Measurements from ENCODE around the gene PDGFC.

Gene PDGFC

DNA sequence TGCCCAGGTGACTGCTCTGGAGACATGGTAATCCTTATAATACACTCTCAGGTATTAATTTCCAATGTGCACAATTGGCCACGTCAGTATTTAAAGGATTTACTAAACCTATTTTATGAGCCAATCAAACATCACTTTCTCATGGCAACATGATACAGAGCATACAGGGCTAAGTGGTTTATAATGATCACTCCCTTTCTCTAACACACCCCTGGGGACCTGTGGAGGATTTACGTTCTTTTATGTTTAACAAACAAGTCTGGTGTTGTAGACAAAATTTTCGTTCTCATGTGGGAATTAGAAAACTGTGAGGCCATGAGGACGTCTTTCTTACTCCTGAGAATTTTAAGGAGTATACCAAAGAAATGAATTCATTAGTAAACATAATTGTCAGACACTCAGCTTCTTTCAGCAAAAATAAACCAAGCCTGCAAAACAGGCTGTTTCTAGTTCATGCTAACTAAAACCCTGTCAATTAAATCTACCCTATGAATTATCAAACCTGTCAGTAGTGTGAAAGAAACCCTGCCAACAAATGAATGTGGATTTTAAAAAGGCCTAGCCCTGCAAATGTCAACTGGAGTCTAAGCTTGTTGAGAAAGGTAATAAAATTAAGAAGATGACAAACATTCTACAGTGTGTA, 155.8 kb downstream of the PDGFC start:
- ATAC-seq (no peak), DNase-seq (no peak)
- Mint-ChIP-seq H3K27me3 (no peaks in the 10 kb centered on the region), H3K4me1 (no peaks in the 10 kb centered on the region), H3K9me3 (peaks cover 0 to 6% of the 10 kb centered on the region in 2 donors), H3K4me3 (no peak overlapping the region), H3K27ac (no peak overlapping the region)

DNA sequence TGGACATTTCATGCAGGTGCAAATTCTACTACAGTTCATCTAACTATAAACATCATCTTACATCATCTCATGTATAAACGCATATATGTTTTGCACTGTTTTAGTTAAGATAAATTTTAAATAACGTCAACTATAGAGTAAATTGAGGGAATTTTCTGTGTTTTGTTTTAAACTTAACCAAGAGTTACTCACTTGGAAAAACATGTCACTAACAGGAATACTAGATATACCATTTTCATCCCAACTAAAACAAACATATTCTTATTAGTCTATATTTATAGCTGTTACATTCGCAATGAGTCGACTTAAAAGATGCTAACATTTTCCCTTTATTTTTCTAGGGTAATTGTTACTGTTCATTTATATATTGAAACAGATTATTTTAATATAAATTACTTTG, 159.6 kb downstream of the PDGFC start:
- DNase-seq, result no peak
- peaks cover 0 to 4% of the 10 kb centered on the region in 2 donors for H3K9me3 Mint-ChIP-seq
- H3K27ac Mint-ChIP-seq, result no peak overlapping the region
- no peaks in the 10 kb centered on the region for H3K27me3 Mint-ChIP-seq
- ATAC-seq, result no peak
- H3K4me3 Mint-ChIP-seq, result no peak overlapping the region
- no peaks in the 10 kb centered on the region for H3K4me1 Mint-ChIP-seq

DNA sequence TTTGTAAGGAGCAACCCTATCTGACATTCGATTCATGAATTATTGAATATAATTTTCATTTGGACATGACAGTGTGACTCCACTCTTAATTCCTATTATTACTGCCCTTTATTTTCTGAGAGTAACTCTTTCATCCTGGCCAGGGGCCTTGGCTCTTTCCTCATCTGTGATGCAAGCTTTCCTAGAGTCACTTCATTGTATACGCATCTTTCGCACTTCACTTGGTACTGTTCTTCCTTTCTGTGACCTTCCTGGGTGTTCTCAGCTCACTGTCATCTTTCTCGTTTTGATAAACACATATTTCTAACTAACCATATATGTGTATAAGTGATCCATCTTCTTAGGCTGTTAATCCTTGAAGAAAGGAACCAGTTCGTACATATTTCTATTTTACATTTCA, 160.3 kb downstream of the PDGFC start:
- Mint-ChIP-seq H3K9me3 (peaks cover 0 to 4% of the 10 kb centered on the region in 2 donors), H3K4me3 (no peak overlapping the region), H3K27ac (no peak overlapping the region), H3K4me1 (no peaks in the 10 kb centered on the region), H3K27me3 (no peaks in the 10 kb centered on the region)
- no peak for DNase-seq
- no peak for ATAC-seq

DNA sequence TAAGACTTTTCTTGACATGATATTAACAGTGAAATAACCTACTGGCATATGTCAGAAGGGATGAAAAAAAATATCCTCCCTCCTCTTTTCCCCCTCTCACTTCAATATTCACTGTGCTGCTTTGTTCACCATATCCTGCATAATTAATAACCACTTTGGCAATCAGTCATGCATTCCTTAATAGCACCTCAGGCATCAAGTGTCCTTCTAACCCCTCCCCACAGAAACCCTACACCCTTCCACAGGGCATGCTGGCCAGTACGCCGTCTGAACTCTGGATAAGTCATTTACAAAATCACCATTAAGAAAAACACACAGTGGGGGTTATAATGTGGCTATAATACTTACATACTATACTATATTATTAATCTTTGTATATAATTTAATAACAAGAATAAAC, 165.9 kb downstream of the PDGFC start:
- no peaks in the 10 kb centered on the region for H3K27me3 Mint-ChIP-seq
- H3K27ac Mint-ChIP-seq, result no peak overlapping the region
- ATAC-seq (no peak), DNase-seq (no peak)
- H3K9me3 Mint-ChIP-seq, result no peaks in the 10 kb centered on the region
- no peak overlapping the region for H3K4me3 Mint-ChIP-seq
- no peaks in the 10 kb centered on the region for H3K4me1 Mint-ChIP-seq

DNA sequence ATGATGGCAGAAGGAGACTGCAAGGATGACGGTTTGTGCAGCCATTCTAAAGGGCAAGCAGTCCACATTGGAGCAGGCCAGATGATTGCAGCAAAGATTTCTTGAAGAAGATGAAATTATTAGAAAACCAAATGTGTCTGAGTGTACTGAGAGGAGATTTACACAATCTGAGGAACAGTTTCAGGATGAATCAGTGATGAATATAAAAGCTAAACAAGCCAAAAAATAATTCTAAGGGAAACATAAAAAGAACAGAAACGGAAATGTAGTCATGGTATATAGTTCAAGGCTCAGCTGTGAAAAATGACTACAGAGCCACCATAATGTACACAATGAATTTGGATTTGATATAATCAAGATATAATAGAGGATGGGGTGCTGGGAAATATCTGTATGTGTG, 168.5 kb downstream of the PDGFC start:
- DNase-seq (no peak), ATAC-seq (no peak)
- Mint-ChIP-seq H3K4me1 (no peaks in the 10 kb centered on the region), H3K27ac (no peak overlapping the region), H3K27me3 (no peaks in the 10 kb centered on the region), H3K9me3 (no peaks in the 10 kb centered on the region), H3K4me3 (no peak overlapping the region)

DNA sequence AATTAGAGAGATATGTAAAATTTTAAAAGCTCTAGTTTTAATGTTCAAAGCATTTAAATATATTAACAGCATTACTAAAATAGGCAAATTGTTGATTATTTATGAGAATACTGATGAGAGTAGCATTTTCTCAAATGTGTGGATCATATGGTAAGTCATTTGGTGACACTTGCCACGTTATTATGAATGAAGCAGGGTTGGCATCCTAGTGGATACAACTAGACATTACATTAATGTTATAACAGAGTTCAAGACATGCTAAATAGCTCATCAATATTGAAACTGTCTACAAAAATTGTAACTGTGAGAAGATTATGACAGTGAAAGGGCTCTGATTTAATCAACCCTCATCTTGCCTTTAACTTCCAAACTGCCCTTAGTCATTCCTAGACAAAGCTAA, 171.1 kb downstream of the PDGFC start:
- Mint-ChIP-seq H3K27me3 (no peaks in the 10 kb centered on the region), H3K27ac (no peak overlapping the region), H3K4me3 (no peak overlapping the region), H3K9me3 (no peaks in the 10 kb centered on the region), H3K4me1 (no peaks in the 10 kb centered on the region)
- DNase-seq (no peak), ATAC-seq (no peak)

DNA sequence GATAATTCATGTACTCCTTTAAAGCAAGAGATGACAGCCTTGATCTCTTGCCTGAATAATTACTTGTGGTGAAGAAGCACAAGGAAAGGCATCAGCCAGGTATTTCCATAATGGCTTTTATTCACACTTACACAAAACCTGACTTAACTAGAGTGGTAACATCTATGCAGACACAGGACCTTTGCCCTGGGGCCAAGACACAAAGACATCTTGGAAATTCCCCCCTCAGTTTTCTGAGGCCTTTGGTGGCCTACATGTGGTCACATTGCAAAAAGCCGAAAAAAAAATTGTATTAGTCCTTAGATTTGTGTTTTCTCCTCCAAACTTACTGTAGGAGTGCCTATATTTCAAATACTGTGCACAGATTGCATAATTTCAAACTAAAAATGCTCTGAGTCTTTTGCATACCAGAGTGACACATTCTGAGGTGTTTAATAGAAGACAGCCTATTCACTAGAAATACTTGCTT, 172.4 kb downstream of the PDGFC start:
- no peak for ATAC-seq
- no peak for DNase-seq

DNA sequence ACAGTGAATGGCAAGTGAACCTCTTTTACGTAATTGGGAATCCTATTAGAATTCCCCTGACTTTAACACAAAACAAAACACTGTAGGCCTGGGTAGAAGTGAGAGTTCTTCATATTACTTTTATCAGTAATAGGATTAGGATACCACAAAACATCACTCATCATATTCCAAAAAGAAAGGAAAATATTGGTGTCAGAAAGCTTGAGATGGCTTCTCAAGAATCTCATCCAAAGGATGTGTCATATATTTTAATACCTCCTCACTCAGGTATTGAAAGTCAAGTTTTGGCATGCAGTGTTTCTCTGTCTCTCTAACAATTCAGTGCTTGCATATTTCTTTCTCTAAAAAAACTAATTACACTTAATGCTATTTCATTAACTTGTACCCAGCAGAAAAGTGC, 173.2 kb downstream of the PDGFC start:
- H3K4me1 Mint-ChIP-seq, result no peaks in the 10 kb centered on the region
- H3K27ac Mint-ChIP-seq, result no peak overlapping the region
- H3K4me3 Mint-ChIP-seq, result no peak overlapping the region
- DNase-seq, result no peak
- ATAC-seq, result no peak
- H3K9me3 Mint-ChIP-seq, result no peaks in the 10 kb centered on the region
- H3K27me3 Mint-ChIP-seq, result no peaks in the 10 kb centered on the region

More for the DNA sequence above, 172.4 kb downstream of the PDGFC start:
- Mint-ChIP-seq H3K9me3 (no peaks in the 10 kb centered on the region), H3K27me3 (no peaks in the 10 kb centered on the region), H3K27ac (no peak overlapping the region), H3K4me1 (no peaks in the 10 kb centered on the region), H3K4me3 (no peak overlapping the region)

DNA sequence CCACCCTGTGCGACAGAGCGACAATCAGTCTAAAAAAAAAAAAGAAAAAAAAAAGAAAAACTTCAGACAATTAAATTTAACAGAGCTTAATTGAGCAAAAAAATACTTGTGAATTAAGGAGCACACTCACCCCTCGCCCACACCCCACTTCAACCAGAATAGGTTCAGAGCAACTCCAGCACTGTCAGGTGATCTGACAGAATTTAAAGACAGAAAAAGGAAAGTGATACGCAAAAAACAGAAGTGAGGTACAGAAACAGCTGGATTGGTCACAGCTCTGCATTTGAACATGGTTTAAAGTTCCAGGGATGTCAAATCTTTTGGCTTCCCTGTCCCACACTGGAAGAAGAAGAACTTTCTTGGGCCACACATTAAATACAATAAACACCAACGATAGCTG, 174.4 kb downstream of the PDGFC start:
- no peaks in the 10 kb centered on the region for H3K4me1 Mint-ChIP-seq
- DNase-seq (no peak), ATAC-seq (no peak)
- no peak overlapping the region for H3K27ac Mint-ChIP-seq
- H3K4me3 Mint-ChIP-seq, result no peak overlapping the region
- H3K27me3 Mint-ChIP-seq, result no peaks in the 10 kb centered on the region
- no peaks in the 10 kb centered on the region for H3K9me3 Mint-ChIP-seq

DNA sequence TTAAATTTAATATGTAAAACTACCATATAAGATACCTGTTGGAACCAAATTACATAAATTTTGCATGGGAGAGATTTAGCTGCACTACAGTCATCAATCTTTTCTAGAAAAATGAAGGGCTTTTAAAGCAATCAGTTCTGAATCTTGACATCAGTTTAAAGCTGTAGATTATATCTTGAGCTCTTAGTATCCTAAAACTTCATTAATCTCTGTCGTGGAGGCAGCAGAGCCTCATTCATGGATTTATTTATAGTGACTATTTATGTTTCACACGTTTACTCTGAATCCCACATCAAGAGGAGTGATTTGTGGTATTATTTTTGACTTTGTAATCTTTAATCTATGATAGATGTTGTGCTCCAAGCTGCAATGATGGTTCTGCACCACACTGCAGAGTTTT, 175.9 kb downstream of the PDGFC start:
- H3K4me3 Mint-ChIP-seq, result no peak overlapping the region
- H3K27me3 Mint-ChIP-seq, result no peaks in the 10 kb centered on the region
- H3K4me1 Mint-ChIP-seq, result no peaks in the 10 kb centered on the region
- DNase-seq, result no peak
- H3K9me3 Mint-ChIP-seq, result no peaks in the 10 kb centered on the region
- H3K27ac Mint-ChIP-seq, result no peak overlapping the region
- no peak for ATAC-seq

DNA sequence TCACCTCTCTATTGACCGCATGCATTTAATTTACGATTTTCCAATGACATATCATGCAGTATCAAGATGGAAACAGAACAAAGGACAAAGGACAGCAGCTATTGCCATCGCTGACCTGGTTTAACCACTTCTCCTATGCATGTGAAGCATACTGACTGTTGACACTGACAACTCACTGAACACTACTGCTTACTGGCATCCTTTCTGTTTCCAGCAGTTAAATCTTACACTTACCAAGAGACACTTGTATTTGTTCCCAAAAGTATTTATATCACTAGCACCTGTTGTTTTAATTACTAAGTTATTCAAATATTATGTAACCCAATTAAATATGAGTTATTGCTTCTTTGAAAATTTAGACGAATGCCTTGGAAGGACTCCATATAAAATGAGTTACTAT, 176.7 kb downstream of the PDGFC start:
- ATAC-seq (no peak), DNase-seq (no peak)
- Mint-ChIP-seq H3K27ac (no peak overlapping the region), H3K9me3 (no peaks in the 10 kb centered on the region), H3K27me3 (no peaks in the 10 kb centered on the region), H3K4me1 (no peaks in the 10 kb centered on the region), H3K4me3 (no peak overlapping the region)

DNA sequence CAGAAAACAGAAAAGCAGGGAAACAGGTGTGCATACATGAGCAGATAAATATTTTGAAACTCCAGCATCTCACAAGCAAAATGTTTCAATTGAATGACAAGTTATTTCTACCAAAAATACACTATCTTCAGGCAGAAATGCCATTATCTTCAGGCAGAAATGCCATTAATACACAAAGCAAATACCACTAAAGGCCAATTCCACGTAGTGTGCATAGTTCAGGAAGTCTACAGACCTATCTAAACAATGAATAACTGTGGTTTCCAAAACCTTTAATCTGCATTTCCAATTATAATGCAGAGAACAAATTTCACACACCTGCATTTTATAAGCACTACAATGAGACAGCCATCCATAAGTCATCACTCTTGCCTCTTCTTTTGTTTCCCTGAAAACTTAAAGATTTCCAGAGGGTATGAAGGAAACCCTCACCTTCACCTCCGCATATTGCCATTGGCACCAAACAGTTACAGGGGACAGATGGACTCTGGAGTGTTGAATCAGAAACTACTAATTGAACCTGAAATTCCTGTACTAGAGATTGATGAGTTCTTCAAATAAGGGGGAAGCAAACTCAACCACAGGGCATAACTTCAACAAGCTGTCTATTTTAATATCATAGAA, 179.0 kb downstream of the PDGFC start:
- DNase-seq (no peak), ATAC-seq (no peak)
- Mint-ChIP-seq H3K27me3 (no peaks in the 10 kb centered on the region), H3K27ac (no peak overlapping the region), H3K9me3 (no peaks in the 10 kb centered on the region), H3K4me3 (no peak overlapping the region), H3K4me1 (no peaks in the 10 kb centered on the region)

DNA sequence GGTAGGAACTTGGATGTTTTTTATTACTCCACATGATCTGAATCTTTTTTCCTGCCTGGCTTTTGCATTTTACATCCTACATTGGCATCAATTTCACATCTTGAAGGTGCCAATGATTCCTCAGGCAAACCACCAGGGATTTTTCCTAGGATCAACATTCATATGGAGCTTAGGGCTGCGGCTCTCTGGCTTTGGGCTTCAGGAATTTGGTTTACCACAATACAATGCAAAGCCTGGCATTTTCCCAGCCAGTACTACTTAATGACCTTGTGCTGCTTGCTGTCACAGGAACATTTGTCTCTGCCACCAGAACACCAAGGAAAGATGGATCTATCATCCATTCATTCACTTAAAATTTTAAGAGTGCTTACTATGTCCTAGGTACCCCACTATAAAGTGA, 180.7 kb downstream of the PDGFC start:
- H3K27me3 Mint-ChIP-seq, result no peaks in the 10 kb centered on the region
- H3K4me1 Mint-ChIP-seq, result no peaks in the 10 kb centered on the region
- H3K9me3 Mint-ChIP-seq, result no peaks in the 10 kb centered on the region
- no peak overlapping the region for H3K27ac Mint-ChIP-seq
- no peak for DNase-seq
- no peak for ATAC-seq
- H3K4me3 Mint-ChIP-seq, result no peak overlapping the region

DNA sequence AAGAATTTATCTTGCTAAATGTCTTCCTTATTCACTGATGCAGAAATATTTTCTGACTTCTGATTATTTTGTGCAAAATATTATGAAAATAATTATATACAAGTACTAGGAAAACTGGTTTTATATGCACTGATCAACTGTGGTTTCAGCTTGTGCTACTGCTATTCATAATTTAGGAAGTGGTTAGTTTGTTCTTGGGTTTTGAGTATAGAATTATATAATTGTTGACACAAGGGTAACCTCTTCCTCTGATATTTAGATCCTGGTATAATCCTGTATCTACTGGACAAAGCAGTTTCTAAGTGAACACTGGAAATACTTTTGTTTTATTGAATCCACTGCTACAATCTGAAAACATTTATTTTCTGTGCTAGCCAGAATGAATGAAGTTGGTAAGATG, 182.8 kb downstream of the PDGFC start:
- no peak for DNase-seq
- Mint-ChIP-seq H3K4me1 (no peaks in the 10 kb centered on the region), H3K9me3 (peaks cover 2 to 6% of the 10 kb centered on the region in 2 donors), H3K27ac (no peak overlapping the region), H3K4me3 (no peak overlapping the region), H3K27me3 (no peaks in the 10 kb centered on the region)
- no peak for ATAC-seq

DNA sequence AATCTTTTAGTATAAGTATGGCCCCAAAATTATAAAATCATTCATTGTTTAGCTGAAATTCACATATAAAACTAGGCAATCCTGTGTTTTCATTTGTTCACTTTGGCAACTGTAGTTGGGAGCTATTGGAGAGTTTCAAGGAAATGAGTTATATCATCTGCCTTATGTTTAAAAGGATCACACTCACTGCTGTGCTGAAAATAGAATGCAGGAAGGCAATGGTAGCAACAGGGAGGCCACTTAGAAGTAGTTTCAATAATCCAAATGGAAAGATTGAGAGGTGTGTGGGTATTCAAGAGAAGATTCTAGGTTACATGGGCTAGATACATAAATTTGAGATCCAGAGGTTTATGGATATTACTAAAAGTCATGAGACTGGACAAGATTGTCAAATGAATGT, 184.9 kb downstream of the PDGFC start:
- no peaks in the 10 kb centered on the region for H3K27me3 Mint-ChIP-seq
- no peak for ATAC-seq
- no peak overlapping the region for H3K4me3 Mint-ChIP-seq
- DNase-seq, result no peak
- H3K9me3 Mint-ChIP-seq, result peaks cover 5 to 6% of the 10 kb centered on the region in 2 donors
- no peak overlapping the region for H3K27ac Mint-ChIP-seq
- H3K4me1 Mint-ChIP-seq, result no peaks in the 10 kb centered on the region

DNA sequence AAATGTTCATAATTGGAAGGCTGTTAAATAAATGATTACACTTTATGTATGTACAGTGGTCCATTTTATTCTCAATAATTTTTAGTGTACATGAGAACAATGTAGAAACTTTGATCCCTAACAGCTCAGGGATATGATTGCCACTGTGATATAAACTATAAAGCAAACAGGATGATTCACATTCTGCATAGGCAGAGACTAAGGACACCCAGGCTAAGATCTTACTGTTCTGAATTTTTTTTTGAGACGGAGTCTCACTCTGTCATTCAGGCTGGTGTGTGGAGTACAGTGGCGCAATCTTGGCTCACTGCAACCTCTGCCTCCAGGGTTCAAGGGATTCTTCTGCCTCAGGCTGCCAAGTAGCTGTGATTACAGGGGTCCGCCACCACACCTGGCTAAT, 186.6 kb downstream of the PDGFC start:
- H3K9me3 Mint-ChIP-seq, result peaks cover 5 to 6% of the 10 kb centered on the region in 2 donors

DNA sequence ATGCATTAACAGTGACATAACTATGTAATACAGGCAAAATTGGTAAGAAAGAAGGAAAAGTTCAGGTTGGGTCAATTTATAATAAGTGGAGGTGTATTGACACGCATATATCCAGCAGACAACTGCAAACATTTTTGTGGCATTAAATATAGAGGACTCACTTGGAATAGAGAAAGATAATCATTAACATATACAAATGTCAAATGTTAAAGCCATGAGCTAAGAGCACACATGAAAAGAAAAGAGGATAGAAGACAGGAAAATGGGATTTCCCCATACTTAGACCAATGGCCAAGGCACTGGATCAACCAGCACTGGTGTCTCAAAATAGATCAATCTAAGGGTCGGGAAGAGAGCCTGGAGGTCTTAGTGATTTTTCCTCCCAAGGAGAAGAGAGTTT, 187.6 kb downstream of the PDGFC start:
- ATAC-seq, result no peak
- H3K4me3 Mint-ChIP-seq, result no peak overlapping the region
- no peak overlapping the region for H3K27ac Mint-ChIP-seq
- no peak for DNase-seq
- peaks cover 5 to 6% of the 10 kb centered on the region in 2 donors for H3K9me3 Mint-ChIP-seq
- no peaks in the 10 kb centered on the region for H3K27me3 Mint-ChIP-seq
- no peaks in the 10 kb centered on the region for H3K4me1 Mint-ChIP-seq

More for the DNA sequence above, 186.6 kb downstream of the PDGFC start:
- H3K27me3 Mint-ChIP-seq, result no peaks in the 10 kb centered on the region
- DNase-seq (no peak), ATAC-seq (no peak)
- H3K4me3 Mint-ChIP-seq, result no peak overlapping the region
- H3K4me1 Mint-ChIP-seq, result no peaks in the 10 kb centered on the region
- no peak overlapping the region for H3K27ac Mint-ChIP-seq

Measured in stimulated activated naive CD8-positive, alpha-beta T cell treated with anti-CD3 and anti-CD28 coated beads, Interleukin-15, amount 100 ng/mL, for 72 hours (primary cell).